NCI-H187 (cell line): ENCODE data around the gene NDUFC2.
"Not testable (repeated sequence)": the region's sequence is repeated elsewhere in the genome, so short reads cannot be mapped to it uniquely, and the experiment has no call there.

Source experiments
- DNase-seq, 2 experiments: peaks; one replicate each; lab custom pipeline; 2025; lab: John Stamatoyannopoulos, UW

The NDUFC2 gene

GRCh38 chr11:78079232-78080083 is at the start of gene NDUFC2:
Gene NDUFC2, minus strand, starts transcription at chr11:78079862. Its CDS starts 118 bp downstream, at chr11:78079744.
- DNase-seq, result peak; percentile 41 to 48

- DNase-seq, result no peak
These were observed 47.7 kb upstream of the NDUFC2 start for GRCh38 chr11:78127403-78127802.

GRCh38 chr11:78112582-78113275 is 33.1 kb upstream of the NDUFC2 start:
- DNase-seq, result no peak

GRCh38 chr11:78111298-78111697 is 31.6 kb upstream of the NDUFC2 start:
- no peak for DNase-seq

GRCh38 chr11:78110830-78111229 is 31.2 kb upstream of the NDUFC2 start:
- DNase-seq, result no peak

- DNase-seq, result no peak
These were observed 30.7 kb upstream of the NDUFC2 start for GRCh38 chr11:78110351-78110750.

GRCh38 chr11:78109081-78110015 is 29.7 kb upstream of the NDUFC2 start:
- DNase-seq, result no peak

GRCh38 chr11:78100676-78101472 is 21.2 kb upstream of the NDUFC2 start:
- peak; percentile 27 to 57 for DNase-seq

- DNase-seq, result peak; percentile 70 to 86
These were observed 20.6 kb upstream of the NDUFC2 start for GRCh38 chr11:78100261-78100660.

GRCh38 chr11:78099666-78100065 is 20.0 kb upstream of the NDUFC2 start:
- peak; percentile 52 to 80 for DNase-seq

- no peak for DNase-seq
These were observed 18.2 kb upstream of the NDUFC2 start for GRCh38 chr11:78097666-78098385.

- DNase-seq, result no peak
These were observed 14.6 kb upstream of the NDUFC2 start for GRCh38 chr11:78094250-78094649.

- not testable (repeated sequence) for DNase-seq
These were observed 6.9 kb upstream of the NDUFC2 start for GRCh38 chr11:78086521-78087074.

- no peak for DNase-seq
These were observed 6.3 kb upstream of the NDUFC2 start for GRCh38 chr11:78085972-78086371.

GRCh38 chr11:78084506-78084905 is 4.8 kb upstream of the NDUFC2 start:
- not testable (repeated sequence) for DNase-seq

- DNase-seq, result no peak
These were observed 3.4 kb upstream of the NDUFC2 start for GRCh38 chr11:78083021-78083420.

GRCh38 chr11:78082146-78082545 is 2.5 kb upstream of the NDUFC2 start:
- no peak for DNase-seq

GRCh38 chr11:78081583-78081982 is 1.9 kb upstream of the NDUFC2 start:
- no peak for DNase-seq

GRCh38 chr11:78080818-78081495 is 1.3 kb upstream of the NDUFC2 start:
- no peak for DNase-seq
